Neural progenitor cell (in vitro differentiated cells): ENCODE results near the gene CDH18. TPM values are rescaled to one million over a fixed set of nuclear protein-coding genes. Genes with fewer than 3 reads are reported as not detected.

Source experiments
- DNase-seq: peaks from one replicate; pipeline ENCODE4 v3.0.0-alpha.2; 2016; ENCODE audit warnings: low spot score
- H2AFZ ChIP-seq: fragments of 200-600 bp; sonication (generic); replicated peaks from 2 replicates; pipeline ENCODE4 v1.6.1; 2016; ENCODE audit warnings: antibody characterized with exemption
- H3F3A ChIP-seq: fragments of 200-600 bp; sonication (generic); 2 replicates; pipeline ENCODE4 v1.6.1; 2016; ENCODE audit warnings: antibody characterized with exemption, low read depth
- H3K27ac ChIP-seq: fragments of 200-600 bp; sonication (generic); 2 replicates; pipeline ENCODE4 v1.5.1; 2016; ENCODE audit warnings: mild to moderate bottlenecking
- H3K27me3 ChIP-seq: fragments of 200-600 bp; sonication (generic); 2 replicates; pipeline ENCODE4 v1.6.1; 2016; ENCODE audit warnings: mild to moderate bottlenecking, moderate library complexity
- H3K36me3 ChIP-seq: fragments of 200-600 bp; sonication (generic); 2 replicates; pipeline ENCODE4 v1.5.1; 2016
- H3K4me1 ChIP-seq: fragments of 200-600 bp; sonication (generic); 2 replicates; pipeline ENCODE4 v1.6.1; 2016; ENCODE audit warnings: mixed run types
- H3K4me2 ChIP-seq: fragments of 200-600 bp; sonication (generic); 2 replicates; pipeline ENCODE4 v1.6.1; 2016
- H3K4me3 ChIP-seq: fragments of 200-600 bp; sonication (generic); 2 replicates; pipeline ENCODE4 v1.5.1; 2016
- H3K79me2 ChIP-seq: fragments of 200-600 bp; sonication (generic); 2 replicates; pipeline ENCODE4 v1.6.1; 2016; ENCODE audit warnings: low read depth
- H3K9ac ChIP-seq: fragments of 200-600 bp; sonication (generic); 2 replicates; pipeline ENCODE4 v1.6.1; 2016
- H3K9me3 ChIP-seq: fragments of 200-600 bp; sonication (generic); 2 replicates; pipeline ENCODE4 v1.5.1; 2016; ENCODE audit warnings: low read depth
- H4K20me1 ChIP-seq: fragments of 200-600 bp; sonication (generic); 2 replicates; pipeline ENCODE4 v1.6.1; 2016; ENCODE audit warnings: low read depth
- H3K27ac Mint-ChIP-seq: 3 replicates; pipeline ENCODE4 v1.8.0; 2021; ENCODE audit warnings: mixed read lengths
- H3K27me3 Mint-ChIP-seq: 2 replicates; pipeline ENCODE4 v1.8.0; 2022; ENCODE audit warnings: low read depth, mild to moderate bottlenecking, inconsistent platforms, moderate library complexity, mixed read lengths; ENCODE audit not compliant: insufficient read depth
- H3K36me3 Mint-ChIP-seq: 3 replicates; pipeline ENCODE4 v1.8.0; 2021; ENCODE audit warnings: mixed read lengths
- H3K4me1 Mint-ChIP-seq: 3 replicates; pipeline ENCODE4 v1.8.0; 2021; ENCODE audit warnings: mixed read lengths
- H3K4me3 Mint-ChIP-seq: 3 replicates; pipeline ENCODE4 v1.8.0; 2021; ENCODE audit warnings: mild to moderate bottlenecking, moderate library complexity, mixed read lengths
- H3K9me3 Mint-ChIP-seq: 3 replicates; pipeline ENCODE4 v1.8.0; 2020; ENCODE audit warnings: mixed read lengths
- CTCF ChIP-seq: fragments of 200-600 bp; sonication (generic); IDR thresholded peaks from 2 replicates; pipeline ENCODE4 v1.5.1; 2017; ENCODE audit warnings: antibody characterized with exemption, mild to moderate bottlenecking
- EZH2 ChIP-seq: fragments of 200-600 bp; sonication (generic); IDR thresholded peaks from 2 replicates; pipeline ENCODE4 v1.6.1; 2017; ENCODE audit warnings: antibody characterized with exemption, mild to moderate bottlenecking, moderate library complexity
- EZH2phosphoT487 ChIP-seq: fragments of 200-600 bp; sonication (generic); IDR thresholded peaks from 2 replicates; pipeline ENCODE4 v1.6.1; 2017; ENCODE audit warnings: antibody characterized with exemption
- total RNA-seq: library from RNA; depleted of rRNA; stranded (reverse); fragments of >200 nt; gene quantifications from 2 replicates; pipeline ENCODE4 v1.2.3, GENCODE V29; 2015; ENCODE audit warnings: low replicate concordance

The CDH18 gene
- total RNA-seq, 1 donor from 2014 or later = 0.58 TPM

GRCh38 chr5:19701731-19702130 lies 286.3 kb downstream of the CDH18 start:
- H3K27me3 ChIP-seq = no peaks in the 10 kb centered on the region
- H3K4me3 ChIP-seq = no peak overlapping the region
- H3K9me3 ChIP-seq = peaks cover 3% of the 10 kb centered on the region
- H3K27me3 Mint-ChIP-seq = no peaks in the 10 kb centered on the region
- H3F3A ChIP-seq = no peaks in the 10 kb centered on the region
- DNase-seq = no peak
- no peak for TF ChIP-seq EZH2
- TF ChIP-seq EZH2phosphoT487 = no peak
- no peak for TF ChIP-seq CTCF
- H3K36me3 ChIP-seq = no peaks in the 10 kb centered on the region
- no peak overlapping the region for H3K27ac ChIP-seq
- H3K36me3 Mint-ChIP-seq = no peaks in the 10 kb centered on the region
- no peaks in the 10 kb centered on the region for H3K4me1 Mint-ChIP-seq
- no peak overlapping the region for H2AFZ ChIP-seq
- H3K9me3 Mint-ChIP-seq = peaks cover 3% of the 10 kb centered on the region
- H3K79me2 ChIP-seq = no peaks in the 10 kb centered on the region
- no peak overlapping the region for H3K9ac ChIP-seq
- no peak overlapping the region for H3K4me2 ChIP-seq
- H3K4me3 Mint-ChIP-seq = no peak overlapping the region
- no peaks in the 10 kb centered on the region for H3K4me1 ChIP-seq
- H3K27ac Mint-ChIP-seq = no peak overlapping the region
- H4K20me1 ChIP-seq = no peaks in the 10 kb centered on the region

- Mint-ChIP-seq H3K27me3 (peaks cover 2% of the 10 kb centered on the region), H3K4me3 (no peak overlapping the region), H3K36me3 (no peaks in the 10 kb centered on the region), H3K27ac (no peak overlapping the region), H3K4me1 (no peaks in the 10 kb centered on the region), H3K9me3 (no peaks in the 10 kb centered on the region)
- Histone ChIP-seq H3K36me3 (no peaks in the 10 kb centered on the region), H3K79me2 (no peaks in the 10 kb centered on the region), H3K9ac (no peak overlapping the region), H2AFZ (no peak overlapping the region), H3F3A (no peaks in the 10 kb centered on the region), H3K4me1 (no peaks in the 10 kb centered on the region), H4K20me1 (no peaks in the 10 kb centered on the region), H3K4me2 (no peak overlapping the region), H3K4me3 (no peak overlapping the region), H3K27me3 (no peaks in the 10 kb centered on the region), H3K27ac (no peak overlapping the region), H3K9me3 (no peaks in the 10 kb centered on the region)
- no peak for DNase-seq
- TF ChIP-seq EZH2phosphoT487 = no peak
- TF ChIP-seq CTCF = no peak
- no peak for TF ChIP-seq EZH2
Observed at GRCh38 chr5:19694949-19695611, 292.9 kb downstream of the CDH18 start.

- Histone ChIP-seq H3K4me1 (no peaks in the 10 kb centered on the region), H2AFZ (no peak overlapping the region), H3K4me2 (no peak overlapping the region), H3K9me3 (no peaks in the 10 kb centered on the region), H3K4me3 (no peak overlapping the region), H3K27ac (no peak overlapping the region), H4K20me1 (no peaks in the 10 kb centered on the region), H3K36me3 (no peaks in the 10 kb centered on the region), H3K79me2 (no peaks in the 10 kb centered on the region), H3F3A (no peaks in the 10 kb centered on the region), H3K27me3 (no peaks in the 10 kb centered on the region), H3K9ac (no peak overlapping the region)
- peaks cover 5% of the 10 kb centered on the region for H3K9me3 Mint-ChIP-seq
- TF ChIP-seq CTCF = no peak
- H3K4me1 Mint-ChIP-seq = no peaks in the 10 kb centered on the region
- no peak overlapping the region for H3K4me3 Mint-ChIP-seq
- H3K27ac Mint-ChIP-seq = no peak overlapping the region
- H3K27me3 Mint-ChIP-seq = peaks cover 2% of the 10 kb centered on the region
- no peaks in the 10 kb centered on the region for H3K36me3 Mint-ChIP-seq
- no peak for DNase-seq
Observed at GRCh38 chr5:19690978-19691377, 297.0 kb downstream of the CDH18 start.
